ENCODE results near the gene TRAPPC3.

TRAPPC3 gene

GRCh38 chr1:36097693-36098585 lies 51.3 kb downstream of the TRAPPC3 start:
- DNase-seq = no peak

GRCh38 chr1:36096500-36097432 lies 52.5 kb downstream of the TRAPPC3 start:
- DNase-seq = no peak

DNA sequence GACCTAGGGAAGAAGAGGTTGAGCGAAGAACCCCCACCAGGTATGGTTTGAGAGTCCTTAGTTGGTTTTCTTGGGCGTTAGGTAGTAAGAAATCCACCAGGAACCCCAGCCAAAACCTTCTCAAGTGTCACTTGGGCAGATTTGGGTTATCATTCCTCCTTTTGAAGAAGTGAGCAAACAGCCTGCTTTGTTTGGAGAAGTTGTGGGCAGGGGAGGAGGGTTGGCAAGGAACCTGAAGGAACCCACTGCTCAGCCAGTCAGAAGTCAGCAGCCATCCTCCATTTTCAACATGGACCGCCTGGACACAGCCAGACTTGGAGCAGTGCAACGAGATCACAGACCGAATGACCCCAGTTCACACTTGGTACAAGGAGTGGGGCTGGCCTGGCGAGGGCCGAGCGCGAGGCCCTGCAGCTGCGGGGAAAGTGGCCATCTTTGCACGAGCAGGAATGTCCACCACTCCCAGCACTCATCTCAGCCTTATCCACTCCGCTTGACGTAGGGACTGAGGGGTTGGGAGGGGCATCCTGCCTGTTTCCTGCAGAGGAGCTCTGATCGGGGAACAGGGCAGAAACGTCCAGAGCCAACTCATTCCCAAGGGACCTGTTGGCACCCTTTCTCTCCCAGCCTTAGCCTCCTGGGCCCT lies 53.4 kb downstream of the TRAPPC3 start:
- DNase-seq = no peak

DNA sequence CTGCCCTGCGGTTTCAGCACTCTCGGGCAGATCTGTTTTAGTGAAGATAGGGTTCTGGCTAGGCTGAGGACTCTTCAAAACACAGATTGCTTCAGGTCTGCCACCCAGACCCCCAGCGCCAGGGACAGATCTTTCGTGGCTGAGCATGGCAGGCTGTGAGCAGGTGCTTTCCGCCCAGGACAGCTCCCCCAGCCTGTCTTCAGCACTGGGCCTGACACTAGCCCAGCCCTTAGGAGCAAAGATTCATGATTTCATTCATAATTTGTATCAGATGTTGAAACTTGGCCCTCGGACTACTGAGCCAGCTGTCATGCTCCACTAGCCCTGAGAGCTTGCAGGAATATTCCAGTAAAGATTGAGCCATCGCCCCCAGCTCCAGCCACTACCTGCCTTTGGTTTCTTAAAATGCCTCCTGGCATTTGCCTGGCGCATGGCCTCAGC lies 54.6 kb downstream of the TRAPPC3 start:
- no peak for DNase-seq

DNA sequence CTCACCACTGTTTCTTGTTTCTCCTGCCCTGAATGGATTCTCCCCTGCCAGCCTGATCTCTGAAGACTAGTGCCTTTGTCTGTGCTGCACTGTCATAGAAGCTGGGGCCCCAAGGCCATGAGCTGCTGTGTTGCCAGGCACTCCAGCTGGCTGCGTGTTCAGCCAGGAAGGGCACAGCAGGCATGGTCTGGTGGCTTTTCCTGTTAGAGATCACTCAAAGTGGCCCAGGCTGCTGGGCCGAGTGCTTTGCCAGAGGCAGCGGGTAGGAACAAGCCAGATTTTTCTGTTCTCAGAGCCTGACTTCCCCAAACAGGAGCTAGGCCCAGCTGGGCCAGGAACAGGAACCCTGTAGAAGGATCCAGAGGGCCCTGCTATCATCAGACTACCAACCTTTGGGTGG lies 55.4 kb downstream of the TRAPPC3 start:
- DNase-seq = no peak

GRCh38 chr1:36093226-36093625 lies 56.1 kb downstream of the TRAPPC3 start:
- no peak for DNase-seq

GRCh38 chr1:36092798-36093185 lies 56.5 kb downstream of the TRAPPC3 start:
- no peak for DNase-seq

DNA sequence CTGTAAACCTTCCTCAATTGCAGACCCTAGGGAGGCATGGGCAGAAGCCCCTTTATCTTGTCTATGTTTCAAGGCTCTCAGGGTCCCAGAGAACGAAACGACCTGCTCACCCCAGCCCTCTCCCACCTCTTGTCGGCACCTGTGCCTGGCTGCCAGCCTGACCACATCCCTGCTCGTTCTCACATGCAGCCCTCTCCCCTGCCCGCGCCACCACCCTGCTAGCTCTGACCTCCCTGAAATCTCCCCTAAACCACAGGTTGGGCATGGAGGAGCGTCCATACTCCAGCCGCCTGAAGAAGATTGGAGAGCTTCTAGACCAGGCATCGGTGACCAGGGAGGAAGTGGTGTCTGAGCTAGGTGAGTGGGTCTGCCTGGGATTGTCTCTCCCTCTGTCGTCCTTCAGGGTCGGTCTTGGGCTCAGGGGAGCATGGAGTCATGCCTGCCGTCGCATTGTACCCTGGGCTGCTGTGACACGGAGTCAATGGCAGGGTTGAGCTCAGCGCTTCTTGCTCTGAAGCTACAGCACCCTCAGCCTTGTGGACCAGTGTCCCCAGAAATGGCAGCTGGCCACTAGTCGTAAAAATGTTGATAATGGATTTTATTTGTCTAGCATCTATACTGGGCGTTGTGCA lies 57.0 kb downstream of the TRAPPC3 start:
- no peak for DNase-seq

GRCh38 chr1:36091698-36092097 lies 57.6 kb downstream of the TRAPPC3 start:
- DNase-seq = no peak

DNA sequence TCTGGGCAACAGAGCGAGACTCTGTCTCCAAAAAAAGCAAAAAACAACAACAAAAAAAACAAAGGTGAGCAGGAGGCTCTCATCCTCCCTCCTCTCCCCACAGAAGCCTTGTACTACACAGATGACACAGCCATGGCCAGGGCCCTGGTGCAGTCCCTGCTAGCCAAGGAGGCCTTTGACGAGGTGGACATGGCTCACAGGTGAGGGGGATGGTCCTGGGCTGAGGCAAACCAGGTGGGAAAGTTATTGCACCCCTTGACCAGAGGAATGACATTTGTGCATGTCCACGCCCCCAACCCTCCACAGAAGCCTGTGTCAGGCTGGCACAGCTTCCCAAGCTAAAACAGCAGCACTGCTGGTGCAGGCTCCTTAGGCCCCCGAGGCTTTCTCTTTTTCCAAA lies 58.1 kb downstream of the TRAPPC3 start:
- DNase-seq = no peak

- peak; percentile 39 for DNase-seq
Observed at GRCh38 chr1:36089393-36090121, 59.7 kb downstream of the TRAPPC3 start.

- DNase-seq = peak; percentile 94
Observed at GRCh38 chr1:36088577-36089392, 60.5 kb downstream of the TRAPPC3 start, which contains the start of gene ADPRS. Gene ADPRS (plus strand): TSS chr1:36088892. CDS start chr1:36088905, 13 bp downstream.

GRCh38 chr1:36088265-36088576 lies 61.1 kb downstream of the TRAPPC3 start:
- DNase-seq = no peak

DNA sequence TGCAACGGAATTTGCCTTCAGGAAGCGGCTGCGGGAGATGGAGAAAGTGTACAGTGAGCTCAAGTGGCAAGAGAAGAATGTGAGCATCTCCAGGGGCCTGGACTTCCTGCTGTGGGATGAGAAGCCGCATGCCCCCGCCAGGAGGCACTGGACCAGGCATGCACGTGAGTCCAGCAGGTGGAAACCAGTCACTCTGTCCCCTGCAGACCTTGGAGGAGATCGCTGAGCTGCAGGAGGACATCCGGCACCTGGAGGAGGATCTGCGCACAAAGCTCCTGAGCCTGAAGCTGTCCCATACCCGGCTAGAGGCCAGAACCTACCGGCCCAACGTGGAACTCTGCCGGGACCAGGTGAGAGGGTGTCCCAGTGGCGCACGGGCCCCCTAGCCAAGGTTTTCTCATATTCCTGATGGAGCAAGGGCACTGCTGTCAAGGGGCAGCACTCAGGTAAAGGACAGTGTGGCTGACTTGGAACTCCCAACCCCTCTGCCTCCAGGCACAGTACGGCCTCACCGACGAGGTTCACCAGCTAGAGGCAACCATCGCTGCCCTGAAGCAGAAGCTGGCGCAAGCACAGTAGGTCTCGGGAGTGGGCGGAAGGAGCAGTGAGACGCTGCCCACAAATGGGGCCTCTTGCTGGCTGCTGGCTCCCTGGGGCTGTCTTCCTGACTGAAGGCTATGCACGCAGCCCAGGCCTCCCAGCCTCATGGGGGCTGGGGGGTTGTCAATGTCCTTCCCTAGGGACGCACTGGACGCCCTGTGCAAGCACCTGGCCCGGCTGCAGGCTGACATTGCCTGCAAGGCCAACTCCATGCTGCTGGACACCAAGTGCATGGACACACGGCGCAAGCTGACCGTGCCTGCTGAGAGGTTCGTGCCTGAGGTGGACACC lies 61.8 kb downstream of the TRAPPC3 start:
- no peak for DNase-seq
